Left colon (tissue), 2 donors: ENCODE results near the gene HAUS7. TPM values are rescaled to one million over a fixed set of nuclear protein-coding genes. Genes with fewer than 3 reads are reported as not detected.

Experiments used
- ATAC-seq: fragments of 200-7000 bp; cut with Tn5 transposase; one replicate; pipeline ENCODE4 v1.9.1; 2020; ENCODE audit warnings: mild to moderate bottlenecking, moderate library complexity
- DNase-seq, 2 donors: peaks; one replicate each; pipeline ENCODE4 v3.0.0-alpha.2; 2020
- intact Hi-C, 2 donors: fragments of 100-400 bp; cut with DNase I in 1 of 2; cut with micrococcal nuclease in 1 of 2; formaldehyde crosslinking; loops; one replicate each; pipeline versions ENCODE4 v1.11.2 to v1.14.0; 2022; cut with DNase I, micrococcal nuclease
- total RNA-seq, 2 donors: library from RNA; stranded (reverse); fragmentation: NEBNext Ultra II Directional; extraction: Animal tissue kit (Norgen Biotek cat#: 25700); gene quantifications; one replicate each; pipeline ENCODE4 v1.2.1, GENCODE V29; 2021
- donor health status: DM: no; HTN: no; CAD: no.
- donor health status: DM: yes; HTN: yes; CAD: no.

HAUS7 gene
- total RNA-seq, 2 donors from 2014 or later, result 13.0 to 19.0 TPM

DNA sequence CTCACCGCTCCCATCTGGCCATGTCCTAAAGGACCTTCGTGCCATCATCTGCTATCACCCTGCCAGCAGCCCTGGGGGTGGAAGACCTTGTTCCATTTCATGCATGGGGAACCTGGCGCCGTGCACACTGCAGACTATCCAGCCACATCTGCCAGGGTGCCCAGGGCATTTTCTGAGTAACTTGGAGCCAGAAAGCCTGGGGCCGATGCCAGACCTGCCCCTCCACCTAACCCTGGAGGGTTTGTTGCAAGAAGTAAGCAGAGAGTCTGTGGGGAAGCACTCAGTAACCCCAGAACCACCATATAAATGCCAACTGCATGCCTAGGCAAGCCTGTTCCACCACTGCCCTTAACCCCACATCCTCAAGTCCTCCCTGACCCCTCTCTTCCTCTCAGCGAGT is 7.3 kb downstream of the HAUS7 start:
- intact Hi-C loops, result no loop called here
- ATAC-seq, result no peak
- DNase-seq, result no peak

DNA sequence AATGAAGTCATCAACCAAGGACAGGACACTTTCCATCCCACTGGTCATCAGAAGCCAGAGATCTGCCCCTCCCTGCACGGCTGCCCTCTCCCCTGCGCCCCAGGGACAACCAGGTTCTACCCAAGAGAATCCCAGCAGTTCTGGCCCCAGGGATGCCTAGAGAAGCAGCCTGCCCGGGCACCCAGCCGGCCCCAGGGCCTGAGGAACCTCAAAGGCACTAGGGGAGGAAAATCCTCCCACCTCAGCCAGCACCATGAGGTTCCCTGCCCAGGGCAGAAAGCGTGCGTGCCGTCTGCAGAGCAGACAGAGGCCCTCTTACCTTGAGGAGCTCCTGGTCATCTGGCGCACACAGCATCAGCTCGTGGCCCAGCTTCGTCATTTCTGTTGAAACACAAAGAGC is 8.1 kb downstream of the HAUS7 start:
- intact Hi-C loops, result no loop called here
- ATAC-seq (no peak), DNase-seq (no peak)

DNA sequence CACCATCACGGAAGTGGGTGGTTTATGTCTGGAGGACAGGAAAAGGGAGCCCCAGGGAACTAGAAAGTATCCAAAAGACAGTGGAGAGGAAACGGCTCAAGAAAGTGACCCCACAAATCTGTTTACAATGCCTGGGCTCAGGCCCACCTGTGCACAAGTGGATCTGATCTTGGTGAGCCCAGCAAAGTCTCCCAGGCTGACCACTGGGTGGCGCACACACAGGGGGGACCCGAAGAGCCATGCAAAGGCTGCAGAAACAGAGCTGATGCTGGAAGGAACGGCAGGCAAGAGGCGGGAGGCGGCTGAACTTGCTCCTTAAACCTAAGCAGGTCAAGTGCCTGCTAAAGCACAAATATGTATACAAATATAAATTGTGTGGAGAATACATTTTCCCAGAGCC is 9.6 kb downstream of the HAUS7 start:
- intact Hi-C loops, result no loop called here
- ATAC-seq, result peak; percentile 64
- peak in 1 of 2 donors; percentile 59 for DNase-seq

DNA sequence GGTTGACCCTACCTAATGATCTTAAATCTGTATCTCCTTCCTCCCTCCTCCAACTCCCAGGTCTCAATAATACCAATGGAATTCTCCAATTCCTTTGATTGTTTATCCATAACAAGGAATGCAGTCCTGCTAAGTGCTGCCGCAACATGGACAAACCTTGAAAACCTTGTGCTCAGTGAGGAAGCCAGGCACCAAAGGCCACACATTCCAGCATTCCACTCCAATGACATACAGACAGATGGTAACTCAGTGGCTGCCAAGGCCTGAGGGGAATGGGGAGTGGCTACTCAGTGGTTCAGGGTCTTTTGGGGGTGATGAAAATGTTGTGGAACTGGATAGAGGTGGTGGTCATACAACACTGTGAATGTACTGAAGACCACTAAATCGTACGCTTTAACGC is 10.4 kb downstream of the HAUS7 start:
- intact Hi-C loops, result no loop called here
- ATAC-seq (no peak), DNase-seq (no peak)

DNA sequence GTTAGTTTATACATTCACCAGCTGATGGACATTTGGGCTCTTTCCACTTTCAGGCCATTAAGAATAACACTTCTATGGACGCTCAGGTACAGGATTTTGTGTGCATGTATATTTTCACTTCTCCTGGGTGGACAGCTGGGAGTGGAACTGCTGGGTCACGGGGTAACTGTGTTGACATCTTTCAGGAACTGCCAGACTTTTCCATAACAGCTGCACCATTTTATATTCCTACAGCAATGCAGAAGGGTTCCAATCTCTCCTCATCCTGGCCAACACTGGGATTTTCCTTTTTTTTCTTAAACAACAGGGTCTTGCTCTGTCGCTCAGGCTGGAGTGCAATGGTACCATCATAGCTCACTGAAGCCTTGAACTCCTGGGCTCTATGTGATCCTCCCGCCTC is 11.9 kb downstream of the HAUS7 start:
- intact Hi-C loops, result no loop called here
- no peak for ATAC-seq
- DNase-seq, result no peak

DNA sequence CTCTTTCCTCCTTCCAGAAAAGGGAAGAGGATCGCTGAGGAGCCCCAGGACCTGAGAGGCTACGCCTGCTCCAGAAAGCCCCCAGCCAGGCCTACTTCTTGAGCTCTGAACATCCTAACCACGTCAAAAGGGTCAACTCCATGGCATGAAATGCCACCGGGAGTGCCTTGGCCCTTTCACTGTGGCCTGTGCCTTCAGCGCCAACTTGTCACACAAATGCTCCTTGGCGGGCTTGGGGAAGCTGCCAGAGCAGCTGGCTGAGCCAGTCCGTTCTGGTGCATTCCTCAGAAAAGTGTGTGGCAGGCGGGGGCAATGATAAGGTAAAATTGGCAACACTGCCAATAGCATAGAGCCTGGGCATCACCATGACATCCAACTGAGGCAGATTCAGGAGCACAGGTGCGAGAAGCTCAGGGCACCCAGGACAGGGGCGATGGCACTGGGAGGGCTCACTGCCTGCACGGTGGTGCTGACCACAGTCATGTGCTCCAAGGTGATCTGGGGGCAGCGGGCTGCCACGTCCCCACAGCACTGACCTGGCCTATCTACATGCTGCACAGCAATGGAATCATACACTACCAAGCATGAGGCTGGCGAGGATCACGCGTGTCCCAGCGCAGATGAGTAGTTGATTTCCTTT is 12.4 kb downstream of the HAUS7 start:
- no peak for DNase-seq
- intact Hi-C loops, result no loop called here
- ATAC-seq, result no peak

DNA sequence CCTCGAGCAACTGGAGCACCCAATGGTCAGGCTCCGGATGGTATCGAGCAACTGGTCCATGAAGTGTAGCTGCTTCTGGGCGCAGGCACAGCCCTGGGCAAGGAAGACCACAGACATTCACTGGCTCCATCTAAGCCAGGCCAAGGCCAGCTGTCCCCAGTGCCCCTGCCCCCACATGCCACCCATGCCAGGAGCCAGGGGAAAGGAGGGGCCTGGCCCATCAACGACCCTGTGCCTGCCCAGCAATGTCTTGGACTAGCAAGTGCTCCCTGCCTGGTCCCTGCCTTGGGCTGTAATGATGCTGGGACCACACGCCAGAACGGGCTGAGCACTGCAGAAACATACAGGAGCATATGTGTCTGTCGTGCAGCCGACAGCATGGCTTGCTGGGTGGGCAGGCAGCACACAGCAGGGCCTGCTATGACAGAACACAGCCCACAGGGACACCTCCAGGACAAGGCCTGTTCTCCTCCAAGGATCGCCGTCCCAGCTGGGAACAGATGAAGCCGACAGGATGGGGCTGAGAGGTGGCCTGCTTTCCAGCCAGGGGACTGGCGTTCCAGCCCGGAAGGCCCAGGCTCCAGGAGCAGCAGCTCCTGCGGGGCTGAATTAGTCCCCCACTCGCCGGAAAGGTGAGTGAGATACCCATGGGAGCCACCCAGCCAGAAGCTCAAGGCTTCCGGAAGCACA is 13.1 kb downstream of the HAUS7 start:
- no peak for DNase-seq
- ATAC-seq, result no peak
- intact Hi-C loops, result no loop called here

DNA sequence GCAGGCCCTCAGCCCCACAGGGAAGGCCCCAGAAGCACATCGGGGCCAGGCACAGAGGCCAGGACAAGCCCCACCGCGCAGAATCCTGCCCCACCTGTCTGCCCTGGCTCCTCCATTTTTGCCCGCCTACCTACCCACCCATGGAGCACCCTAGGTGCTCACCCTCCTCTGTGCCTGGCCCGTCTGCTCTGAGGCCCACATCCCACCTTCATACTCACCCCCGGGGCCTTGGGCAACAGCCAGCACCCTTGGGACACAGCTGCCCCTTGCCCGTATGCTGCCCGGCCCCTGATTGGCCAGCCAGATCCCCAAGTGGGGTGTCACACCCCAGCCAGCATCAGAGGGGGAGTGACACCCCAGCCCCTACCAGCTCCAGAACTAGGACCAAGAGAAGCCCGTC is 13.7 kb downstream of the HAUS7 start:
- DNase-seq, result no peak
- intact Hi-C loops, result no loop called here
- no peak for ATAC-seq

DNA sequence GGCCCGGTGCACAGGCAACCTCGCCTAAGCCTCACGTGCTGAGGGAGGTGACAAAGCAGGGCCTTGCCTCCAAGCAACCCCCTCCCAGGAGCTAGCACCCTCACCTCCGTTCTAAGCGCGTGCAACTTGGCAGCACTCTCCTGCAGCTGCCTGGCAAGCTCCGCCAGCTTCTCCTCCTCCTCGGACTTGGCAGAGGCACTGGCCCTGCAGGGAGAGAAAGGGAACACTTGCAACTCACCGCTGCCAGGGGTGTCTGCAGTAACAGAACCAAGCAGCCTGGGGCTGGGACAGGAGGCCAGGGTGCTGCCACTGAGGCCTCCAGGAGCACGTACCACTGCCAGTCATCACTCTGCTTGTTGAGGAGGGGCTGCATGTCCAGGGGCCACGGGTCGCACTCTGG is 14.2 kb downstream of the HAUS7 start:
- intact Hi-C loops, result no loop called here
- ATAC-seq, result no peak
- DNase-seq, result no peak

DNA sequence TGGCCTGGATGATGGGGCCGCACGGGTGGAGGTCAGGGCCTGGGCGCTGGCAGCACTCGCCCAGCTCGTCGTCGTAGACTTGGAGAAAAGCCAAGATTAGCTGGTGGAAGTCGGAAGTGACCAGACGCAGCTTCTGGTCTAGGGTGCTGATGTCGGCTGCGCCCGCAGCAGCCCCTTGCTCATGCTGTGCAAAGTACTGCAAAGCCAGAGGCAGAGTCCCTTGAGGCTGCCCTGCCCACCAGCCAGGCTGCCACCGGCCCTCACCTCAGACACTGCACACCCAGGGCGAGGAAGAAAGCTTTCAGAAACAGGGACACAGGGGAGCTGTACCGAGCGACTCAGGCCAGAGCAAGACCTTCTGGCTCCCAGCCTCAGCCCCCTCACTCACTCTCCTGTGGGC is 14.8 kb downstream of the HAUS7 start:
- ATAC-seq (no peak), DNase-seq (no peak)
- intact Hi-C loops, result no loop called here

DNA sequence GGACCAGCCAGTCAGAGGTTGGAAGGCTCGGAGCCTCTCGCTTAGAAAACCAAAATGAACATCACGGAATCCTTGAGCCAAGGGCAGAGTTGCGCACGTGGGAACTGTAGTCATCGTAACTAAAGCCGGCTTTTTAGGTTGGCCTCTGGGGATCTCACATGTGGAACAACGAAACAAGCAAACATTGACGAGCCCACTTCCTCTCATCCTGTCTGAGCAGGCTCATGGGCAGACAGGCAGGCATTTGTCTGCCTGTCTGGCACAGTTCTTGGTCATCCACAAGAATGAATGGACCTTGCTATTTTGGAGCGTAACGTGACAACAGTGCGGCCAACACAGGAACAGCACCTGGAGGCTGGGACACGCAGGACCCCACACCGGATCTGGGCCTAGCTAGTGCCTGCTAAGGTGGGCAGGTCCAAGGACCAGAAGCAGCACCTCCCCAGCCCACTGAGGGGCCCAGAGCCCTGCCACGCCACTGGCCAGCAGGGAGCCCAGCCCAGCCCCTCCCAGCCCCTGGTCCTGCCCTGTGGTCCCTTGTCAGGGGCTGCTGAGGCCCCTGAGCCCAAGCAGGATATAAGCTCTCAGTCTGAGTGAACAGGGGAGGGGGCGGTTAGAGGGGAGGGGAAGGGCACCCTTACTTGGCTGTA is 15.3 kb downstream of the HAUS7 start:
- intact Hi-C loops, result no loop called here
- ATAC-seq, result no peak
- DNase-seq, result no peak

DNA sequence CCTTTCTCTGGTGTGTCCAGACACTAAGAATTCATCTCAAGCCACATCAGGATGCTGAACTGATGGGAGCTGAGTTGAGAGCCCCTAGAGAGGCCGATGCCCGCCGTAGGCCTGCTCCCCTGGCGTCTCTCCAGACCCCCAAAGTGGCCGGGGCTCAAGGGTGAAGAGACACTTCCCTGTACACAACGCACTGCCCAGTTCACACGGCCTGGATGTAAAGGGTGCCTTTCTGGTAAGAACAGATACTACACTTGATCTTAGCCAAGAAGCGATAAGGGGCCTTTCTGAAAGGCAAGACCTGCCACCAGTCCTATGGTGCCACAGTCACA is 19.5 kb downstream of the HAUS7 start:
- no peak for DNase-seq
- intact Hi-C loops, result no loop called here
- no peak for ATAC-seq

DNA sequence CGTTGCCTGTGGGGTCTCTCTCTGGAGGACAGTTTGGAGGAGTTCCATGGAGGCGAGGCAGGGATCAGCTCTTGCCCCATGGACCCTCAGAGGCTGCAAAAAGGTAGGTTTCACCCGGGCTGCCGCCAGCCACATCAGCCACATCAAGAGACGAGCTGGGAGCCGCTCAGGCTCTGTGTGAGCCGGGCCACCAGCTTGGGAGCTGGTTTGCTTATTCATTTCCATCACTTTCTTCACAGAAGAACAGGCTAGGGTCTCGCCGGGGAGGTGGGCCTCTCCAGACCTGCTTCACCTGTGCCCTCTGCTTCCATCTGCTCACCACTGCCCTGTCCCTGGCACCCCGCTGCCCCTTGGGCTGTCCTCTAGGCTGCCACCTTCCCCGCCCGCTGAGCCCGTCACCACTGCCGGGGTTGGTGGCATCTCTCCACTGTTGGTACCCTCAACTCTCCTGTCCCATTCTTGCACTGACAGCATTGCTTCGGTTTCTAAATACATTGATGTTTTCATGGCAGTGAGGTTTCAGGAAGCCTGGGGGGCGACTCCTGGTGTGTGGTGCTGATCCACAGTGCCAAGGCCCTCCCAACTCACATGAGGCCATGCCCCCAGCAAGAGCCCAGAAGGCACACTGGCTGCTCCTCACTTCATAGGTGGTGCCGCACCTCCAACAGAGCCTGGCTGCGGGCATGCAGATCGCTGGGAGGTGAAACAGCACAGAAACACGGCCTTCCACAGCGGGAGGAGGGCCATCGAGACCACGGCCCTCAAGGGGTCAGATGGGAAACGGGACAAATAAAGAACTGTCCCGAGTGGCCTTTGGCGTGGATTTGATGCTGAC is 20.0 kb downstream of the HAUS7 start:
- no peak for ATAC-seq

DNA sequence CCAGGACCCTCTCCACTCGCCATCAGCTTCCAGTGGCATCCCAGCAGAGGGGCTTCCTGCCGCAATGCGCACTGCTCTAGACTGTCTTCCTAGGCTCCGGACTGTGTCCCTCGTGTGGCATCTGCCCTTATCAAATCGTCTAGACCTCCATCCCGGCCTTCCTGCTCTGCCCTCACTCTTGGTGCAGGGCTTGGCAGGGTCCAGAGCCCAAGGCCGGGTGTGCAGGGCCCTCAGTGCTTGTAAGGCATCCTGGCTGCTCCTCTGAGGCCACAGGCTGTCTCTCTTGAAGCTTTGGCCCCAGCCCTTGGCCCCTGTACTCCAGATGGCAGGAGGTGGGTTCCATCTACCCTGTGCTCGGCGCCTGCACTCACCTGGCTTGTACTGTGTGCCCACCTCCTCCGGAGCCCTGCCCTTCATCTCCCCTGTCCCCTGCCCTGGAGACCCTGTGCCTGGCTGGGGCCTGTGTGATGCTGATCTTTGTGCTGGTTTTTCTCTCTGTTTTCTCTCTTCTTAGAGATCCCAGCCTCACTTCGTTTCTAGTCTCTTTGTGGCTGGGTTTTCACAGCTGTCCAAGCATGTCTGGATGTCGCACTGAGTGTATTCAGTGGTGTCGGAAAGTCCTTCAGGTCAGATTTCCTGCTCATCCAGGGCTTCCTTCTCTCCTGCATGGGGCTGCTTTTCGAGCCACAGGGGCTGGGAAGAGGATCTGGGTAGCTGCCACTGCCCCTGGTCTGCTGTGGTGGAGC is 20.8 kb downstream of the HAUS7 start:
- DNase-seq (no peak), ATAC-seq (no peak)
- intact Hi-C loops, result no loop called here

More for the DNA sequence above, 20.0 kb downstream of the HAUS7 start:
- intact Hi-C loops, result no loop called here
- no peak for DNase-seq

DNA sequence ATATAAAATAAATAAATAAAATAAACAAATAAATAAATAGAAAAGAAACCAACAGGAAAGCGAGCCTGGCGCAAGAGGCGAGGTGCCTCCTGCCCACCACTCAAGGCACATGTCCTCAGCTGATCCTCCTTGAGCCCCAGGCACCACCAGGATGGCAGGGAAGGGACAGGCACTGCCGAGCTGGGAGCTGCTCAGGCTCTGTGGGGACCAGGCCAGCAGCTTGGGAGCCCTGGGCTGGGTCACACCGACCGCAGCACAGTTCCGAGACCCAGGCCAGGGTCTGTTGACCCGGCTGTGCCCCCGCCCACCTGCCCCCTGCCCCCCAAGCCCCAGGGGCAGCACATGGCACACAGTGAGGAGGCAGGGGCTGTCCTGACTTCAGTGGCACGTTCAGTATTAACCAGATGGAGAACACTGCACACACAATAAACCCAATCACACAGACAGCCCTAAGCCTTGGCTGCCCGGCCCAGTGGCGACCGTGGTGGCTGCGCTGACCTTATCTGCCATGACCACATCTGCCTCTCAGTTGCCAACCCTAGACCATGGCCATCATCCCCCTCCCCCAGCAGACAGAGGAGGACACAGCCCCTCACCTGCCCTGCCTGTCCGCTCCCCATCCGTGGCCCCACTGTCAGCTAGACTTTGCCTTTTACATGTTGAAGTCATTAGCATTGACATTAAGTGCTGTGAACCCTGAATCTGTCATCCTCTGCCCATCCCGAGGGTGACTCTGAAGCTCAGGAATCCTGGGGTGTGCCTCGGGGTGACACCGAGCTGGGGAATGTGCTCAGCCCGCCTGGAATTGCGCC is 21.6 kb downstream of the HAUS7 start:
- ATAC-seq, result no peak
- no peak for DNase-seq
- intact Hi-C loops, result no loop called here

DNA sequence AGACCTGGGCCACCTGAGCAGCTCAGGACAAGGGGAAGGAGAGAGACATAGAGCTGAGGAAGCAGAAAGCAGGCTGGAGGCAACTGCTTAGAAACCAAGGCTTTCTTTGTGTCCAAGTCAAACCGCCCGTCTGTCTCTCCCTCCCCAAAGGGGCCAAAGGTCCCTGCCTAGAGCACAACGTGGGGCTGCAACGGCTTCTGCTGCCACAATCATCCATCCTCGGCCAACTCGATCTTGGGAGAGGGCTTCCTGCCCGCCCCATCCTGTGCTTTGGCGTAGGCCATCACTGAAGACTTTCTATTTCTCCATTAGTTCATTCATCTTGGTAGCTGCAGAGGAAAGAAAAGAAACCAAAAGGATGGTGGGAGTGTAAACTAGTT is 22.8 kb downstream of the HAUS7 start:
- no peak for DNase-seq
- ATAC-seq, result no peak
- intact Hi-C loops, result no loop called here

DNA sequence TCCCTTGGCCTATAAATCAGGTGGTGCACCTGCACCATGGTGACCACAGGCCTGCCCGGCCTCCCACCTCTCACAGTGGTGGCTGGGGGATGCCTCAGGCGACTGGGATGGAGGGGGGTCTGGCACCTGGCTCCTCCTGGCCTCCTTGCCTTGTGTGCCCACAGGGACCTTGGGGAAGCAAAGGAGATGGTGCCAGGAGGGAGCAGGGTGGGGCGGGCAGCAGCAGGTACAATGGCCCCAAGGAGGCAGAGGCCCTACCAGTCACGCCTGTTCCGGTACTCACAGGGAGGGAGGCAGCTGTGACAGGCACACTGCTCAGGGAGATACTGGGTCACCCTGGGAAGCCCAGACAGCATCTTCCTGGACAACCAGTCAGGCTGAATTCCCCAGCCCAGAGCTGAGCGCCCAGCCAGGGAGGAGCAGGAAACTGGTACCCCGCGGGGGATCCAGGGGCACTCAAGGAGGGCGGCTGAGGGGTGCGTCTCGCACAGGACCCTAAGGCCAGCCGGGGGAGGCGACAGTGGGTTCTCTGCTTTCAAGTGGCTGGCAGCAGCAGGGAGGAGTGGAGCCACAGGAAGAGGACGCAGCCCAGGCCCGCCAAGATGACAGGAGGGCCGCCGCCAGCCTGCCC is 23.3 kb downstream of the HAUS7 start:
- DNase-seq (no peak), ATAC-seq (no peak)
- intact Hi-C loops, result no loop called here

DNA sequence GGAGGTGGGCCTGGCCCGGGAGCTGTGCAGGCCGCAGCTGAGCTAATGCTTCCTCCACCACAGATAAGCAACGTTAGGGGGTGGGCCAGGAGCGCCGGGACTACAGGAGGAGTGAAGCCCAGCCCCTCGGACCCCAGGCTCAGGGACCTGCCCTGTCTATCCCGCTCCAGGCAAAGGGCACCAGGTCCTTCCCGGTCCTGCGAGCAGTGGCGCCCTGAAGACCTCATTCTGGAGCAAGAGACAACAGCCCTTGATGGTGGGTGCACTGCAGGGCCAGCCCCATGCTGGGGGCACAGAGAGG is 23.8 kb downstream of the HAUS7 start:
- DNase-seq, result no peak
- intact Hi-C loops, result no loop called here
- no peak for ATAC-seq
